Astrocyte (in vitro differentiated cells and primary cell): ENCODE measurements around the gene ZC3H12A. TPM values are rescaled to one million over a fixed set of nuclear protein-coding genes. Genes with fewer than 3 reads are reported as not detected.

Experiments
- DNase-seq: peaks from one replicate; pipeline ENCODE4 v3.0.0-alpha.2; 2010; ENCODE audit warnings: low read depth
- FAIRE-seq: peaks from 2 replicates; lab custom pipeline; 2011; peaks lifted over from hg19 to GRCh38; lab: Jason Lieb, UNC
- H2AFZ ChIP-seq: 2 replicates; pipeline ENCODE4 v1.6.0; 2012; ENCODE audit warnings: low read depth, low read length, inconsistent platforms
- H3K27ac ChIP-seq: 2 replicates; pipeline ENCODE4 v1.5.1; 2011; ENCODE audit warnings: low read depth, low read length, inconsistent platforms
- H3K27me3 ChIP-seq: 2 replicates; pipeline ENCODE4 v1.6.0; 2011; ENCODE audit warnings: low read length, inconsistent platforms; ENCODE audit not compliant: insufficient read depth
- H3K36me3 ChIP-seq: 2 replicates; pipeline ENCODE4 v1.5.1; 2011; ENCODE audit warnings: low read length, inconsistent platforms; ENCODE audit not compliant: insufficient read depth
- H3K4me1 ChIP-seq: 2 replicates; pipeline ENCODE4 v1.5.1; 2011; ENCODE audit warnings: low read length, inconsistent platforms; ENCODE audit not compliant: insufficient read depth
- H3K4me2 ChIP-seq: 2 replicates; pipeline ENCODE4 v1.6.0; 2012; ENCODE audit warnings: low read length, inconsistent platforms
- H3K4me3 ChIP-seq: 2 replicates; pipeline ENCODE4 v1.5.1; 2011; ENCODE audit warnings: low read depth, mild to moderate bottlenecking, low read length, inconsistent platforms; ENCODE audit not compliant: insufficient read depth
- H3K79me2 ChIP-seq: 2 replicates; pipeline ENCODE4 v1.6.0; 2012; ENCODE audit warnings: mild to moderate bottlenecking, low read length, inconsistent platforms; ENCODE audit not compliant: insufficient read depth
- H3K9ac ChIP-seq: 2 replicates; pipeline ENCODE4 v1.6.0; 2012; ENCODE audit warnings: mild to moderate bottlenecking, low read length, inconsistent platforms
- H3K9me3 ChIP-seq: 2 replicates; pipeline ENCODE4 v1.5.1; 2012; ENCODE audit warnings: low read depth, mild to moderate bottlenecking, low read length, inconsistent platforms; ENCODE audit not compliant: insufficient read depth
- H4K20me1 ChIP-seq: 2 replicates; pipeline ENCODE4 v1.6.0; 2012; ENCODE audit warnings: low read length, inconsistent platforms; ENCODE audit not compliant: insufficient read depth
- H3K27ac Mint-ChIP-seq: one replicate; pipeline ENCODE4 v1.8.0; 2021; ENCODE audit warnings: mild to moderate bottlenecking, mixed read lengths; ENCODE audit not compliant: unreplicated experiment
- H3K27me3 Mint-ChIP-seq: one replicate; pipeline ENCODE4 v1.8.0; 2021; ENCODE audit warnings: low read depth, mixed read lengths; ENCODE audit not compliant: unreplicated experiment
- H3K36me3 Mint-ChIP-seq: one replicate; pipeline ENCODE4 v1.8.0; 2021; ENCODE audit warnings: low read depth, mixed read lengths; ENCODE audit not compliant: unreplicated experiment
- H3K4me1 Mint-ChIP-seq: one replicate; pipeline ENCODE4 v1.8.0; 2021; ENCODE audit warnings: low read depth, mixed read lengths; ENCODE audit not compliant: unreplicated experiment
- H3K4me3 Mint-ChIP-seq: one replicate; pipeline ENCODE4 v1.8.0; 2021; ENCODE audit warnings: mild to moderate bottlenecking, moderate library complexity, mixed read lengths; ENCODE audit not compliant: unreplicated experiment
- H3K9me3 Mint-ChIP-seq: one replicate; pipeline ENCODE4 v1.8.0; 2021; ENCODE audit warnings: mild to moderate bottlenecking, mixed read lengths; ENCODE audit not compliant: unreplicated experiment
- EZH2 ChIP-seq: IDR thresholded peaks from 2 replicates; pipeline ENCODE4 v1.6.1; 2012; ENCODE audit warnings: mild to moderate bottlenecking, low read length, inconsistent platforms; ENCODE audit not compliant: insufficient read depth
- total RNA-seq: library from RNA; stranded (reverse); gene quantifications from 2 replicates; pipeline ENCODE4 v1.2.1, GENCODE V29; 2021
- TF ChIP-seq, protein P1 (sequence below): IDR thresholded peaks from 2 replicates; pipeline ENCODE4 v1.5.1; 2011; ENCODE audit warnings: low read depth, mild to moderate bottlenecking, inconsistent platforms, low read length, moderate library complexity; ENCODE audit not compliant: insufficient read depth

The ZC3H12A gene
- total RNA-seq, 1 donor from 2014 or later: 12.1 TPM

DNA sequence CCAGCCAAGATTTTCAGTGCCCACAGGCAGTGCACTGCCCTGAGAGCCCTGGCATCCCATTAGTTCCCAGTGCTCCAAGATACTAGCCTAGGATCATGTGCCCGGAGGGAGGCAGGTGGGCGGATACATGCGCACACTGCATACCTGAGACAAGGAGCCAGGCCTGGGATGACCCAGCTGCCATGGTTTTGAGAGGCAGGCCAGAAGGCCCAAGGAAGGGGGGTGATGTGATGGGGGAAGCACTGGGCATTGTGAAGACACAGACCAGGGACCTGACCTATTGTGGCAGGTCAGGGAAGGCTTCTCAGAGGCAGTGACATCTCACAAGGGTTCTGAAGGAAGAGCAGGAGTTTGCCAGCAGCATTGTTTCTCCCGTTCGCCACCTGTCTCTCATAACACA lies 3.6 kb downstream of the ZC3H12A start:
- Histone ChIP-seq H3K9me3 (no peaks in the 10 kb centered on the region), H3K9ac (peak overlapping the region; percentile 92), H3K79me2 (peaks cover 87% of the 10 kb centered on the region), H4K20me1 (peaks cover 69% of the 10 kb centered on the region), H3K4me1 (peaks cover 71% of the 10 kb centered on the region), H3K4me3 (peak overlapping the region; percentile 75), H3K36me3 (peaks cover 30% of the 10 kb centered on the region), H3K27me3 (no peaks in the 10 kb centered on the region), H2AFZ (no peak overlapping the region), H3K27ac (peak overlapping the region; percentile 96), H3K4me2 (peak overlapping the region; percentile 100)
- TF ChIP-seq, protein P1, sequence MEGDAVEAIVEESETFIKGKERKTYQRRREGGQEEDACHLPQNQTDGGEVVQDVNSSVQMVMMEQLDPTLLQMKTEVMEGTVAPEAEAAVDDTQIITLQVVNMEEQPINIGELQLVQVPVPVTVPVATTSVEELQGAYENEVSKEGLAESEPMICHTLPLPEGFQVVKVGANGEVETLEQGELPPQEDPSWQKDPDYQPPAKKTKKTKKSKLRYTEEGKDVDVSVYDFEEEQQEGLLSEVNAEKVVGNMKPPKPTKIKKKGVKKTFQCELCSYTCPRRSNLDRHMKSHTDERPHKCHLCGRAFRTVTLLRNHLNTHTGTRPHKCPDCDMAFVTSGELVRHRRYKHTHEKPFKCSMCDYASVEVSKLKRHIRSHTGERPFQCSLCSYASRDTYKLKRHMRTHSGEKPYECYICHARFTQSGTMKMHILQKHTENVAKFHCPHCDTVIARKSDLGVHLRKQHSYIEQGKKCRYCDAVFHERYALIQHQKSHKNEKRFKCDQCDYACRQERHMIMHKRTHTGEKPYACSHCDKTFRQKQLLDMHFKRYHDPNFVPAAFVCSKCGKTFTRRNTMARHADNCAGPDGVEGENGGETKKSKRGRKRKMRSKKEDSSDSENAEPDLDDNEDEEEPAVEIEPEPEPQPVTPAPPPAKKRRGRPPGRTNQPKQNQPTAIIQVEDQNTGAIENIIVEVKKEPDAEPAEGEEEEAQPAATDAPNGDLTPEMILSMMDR: no peak
- TF ChIP-seq EZH2: no peak
- DNase-seq: no peak
- Mint-ChIP-seq H3K4me1 (peaks cover 34% of the 10 kb centered on the region), H3K27ac (peak overlapping the region; percentile 58), H3K9me3 (no peaks in the 10 kb centered on the region), H3K36me3 (peaks cover 9% of the 10 kb centered on the region), H3K27me3 (no peaks in the 10 kb centered on the region), H3K4me3 (peak overlapping the region; percentile 89)
- no peak for FAIRE-seq

DNA sequence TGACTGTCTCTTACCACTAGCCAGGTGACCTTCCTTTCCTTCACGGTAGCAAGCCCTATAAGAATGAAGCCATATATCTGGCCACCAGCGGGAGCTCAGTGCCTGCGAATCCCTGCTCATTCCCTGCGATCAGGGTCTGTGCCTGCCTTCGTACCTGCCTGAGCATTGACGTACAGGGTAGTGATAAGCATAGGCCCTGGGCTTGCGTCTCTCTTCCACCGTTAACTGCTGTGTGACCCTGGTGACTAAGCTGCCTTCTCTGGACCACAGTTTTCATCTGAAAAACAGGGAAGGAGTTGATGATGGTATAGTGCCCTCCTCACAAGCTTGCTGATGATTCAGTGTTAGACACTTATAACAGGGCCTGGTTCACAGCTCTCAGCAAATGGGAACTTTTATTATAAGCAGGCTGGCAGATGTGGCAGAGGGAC lies 4.1 kb downstream of the ZC3H12A start:
- Mint-ChIP-seq H3K27me3 (no peaks in the 10 kb centered on the region), H3K36me3 (peaks cover 9% of the 10 kb centered on the region), H3K4me1 (peaks cover 29% of the 10 kb centered on the region), H3K9me3 (no peaks in the 10 kb centered on the region), H3K4me3 (peak overlapping the region; percentile 89), H3K27ac (peak overlapping the region; percentile 89)
- peak overlapping the region; percentile 100 for H3K4me2 ChIP-seq
- H3K36me3 ChIP-seq: peaks cover 30% of the 10 kb centered on the region
- H3K9ac ChIP-seq: peak overlapping the region; percentile 92
- peak overlapping the region; percentile 56 for H3K4me3 ChIP-seq
- peak overlapping the region; percentile 96 for H3K27ac ChIP-seq
- peak; percentile 76 for DNase-seq
- TF ChIP-seq, protein P1: no peak
- no peak for TF ChIP-seq EZH2
- H3K4me1 ChIP-seq: peaks cover 66% of the 10 kb centered on the region
- H3K79me2 ChIP-seq: peaks cover 82% of the 10 kb centered on the region
- peaks cover 75% of the 10 kb centered on the region for H4K20me1 ChIP-seq
- no peaks in the 10 kb centered on the region for H3K9me3 ChIP-seq
- H2AFZ ChIP-seq: no peak overlapping the region
- H3K27me3 ChIP-seq: no peaks in the 10 kb centered on the region
- no peak for FAIRE-seq

DNA sequence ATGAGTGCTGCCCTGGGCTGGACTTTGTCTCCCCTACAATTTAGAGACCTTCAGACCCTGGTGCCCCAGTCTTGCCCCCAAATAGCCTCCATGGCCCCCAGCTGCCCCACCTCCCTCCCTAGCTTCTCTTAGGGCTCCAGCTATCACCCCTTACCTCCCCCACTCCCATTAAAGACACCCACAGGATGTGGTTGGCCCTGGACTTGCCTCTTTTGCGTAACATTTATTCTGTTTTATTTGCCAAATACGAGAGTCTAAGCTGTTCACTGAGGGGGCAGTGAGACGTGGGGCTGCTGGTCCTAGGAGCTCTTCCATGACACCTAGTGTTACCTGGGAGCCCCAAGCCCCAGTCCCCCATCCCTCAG lies 4.5 kb downstream of the ZC3H12A start:
- Mint-ChIP-seq H3K4me3 (peak overlapping the region; percentile 89), H3K4me1 (peaks cover 25% of the 10 kb centered on the region), H3K9me3 (no peaks in the 10 kb centered on the region), H3K27ac (peak overlapping the region; percentile 89), H3K27me3 (no peaks in the 10 kb centered on the region), H3K36me3 (peaks cover 9% of the 10 kb centered on the region)
- TF ChIP-seq EZH2: no peak
- TF ChIP-seq, protein P1: no peak
- Histone ChIP-seq H3K9me3 (no peaks in the 10 kb centered on the region), H3K4me3 (peak overlapping the region; percentile 56), H3K79me2 (peaks cover 78% of the 10 kb centered on the region), H3K27ac (peak overlapping the region; percentile 96), H3K4me2 (peak overlapping the region; percentile 100), H2AFZ (no peak overlapping the region), H3K27me3 (no peaks in the 10 kb centered on the region), H3K9ac (peak overlapping the region; percentile 92), H3K4me1 (peaks cover 62% of the 10 kb centered on the region), H4K20me1 (peaks cover 79% of the 10 kb centered on the region), H3K36me3 (peaks cover 32% of the 10 kb centered on the region)
- FAIRE-seq (no peak), DNase-seq (peak; percentile 45)
